ENCODE data around the gene CENATAC. TPM values are rescaled to one million over a fixed set of nuclear protein-coding genes. Genes with fewer than 3 reads are reported as not detected.

CENATAC gene
- total RNA-seq, 2 donors from 2014 or later = 11.9 to 19.0 TPM

DNA sequence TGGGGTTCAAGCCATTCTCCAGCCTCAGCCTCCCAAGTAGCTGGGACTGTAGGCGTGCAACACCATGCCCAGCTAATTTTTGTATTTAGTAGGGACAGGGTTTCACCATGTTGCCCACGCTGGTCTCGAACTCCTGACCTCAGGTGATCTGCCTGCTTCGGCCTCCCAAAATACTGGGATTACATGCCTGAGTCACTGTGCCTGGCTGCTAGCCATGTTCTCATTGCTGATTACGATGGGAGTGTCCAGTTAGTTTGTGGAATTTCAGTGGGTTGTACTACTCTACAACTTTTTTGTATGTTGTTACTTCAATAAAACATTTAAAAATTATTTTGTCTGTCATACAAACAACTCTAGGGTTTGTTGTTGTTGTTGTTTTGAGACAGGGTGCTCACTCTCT lies 64.8 kb downstream of the CENATAC start:
- no peaks in the 10 kb centered on the region for H3K9me3 ChIP-seq
- intact Hi-C loops (cut with DNase I) = no loop called here
- H3K4me1 ChIP-seq = no peaks in the 10 kb centered on the region
- DNase-seq = peak; percentile 36
- no peaks in the 10 kb centered on the region for H3K36me3 ChIP-seq
- H3K4me3 ChIP-seq = no peak overlapping the region
- no peak for TF ChIP-seq CTCF (IDR thresholded peaks at IDR 0.05)
- H3K27me3 ChIP-seq = no peaks in the 10 kb centered on the region
- no peak overlapping the region for H3K27ac ChIP-seq
- H3K9ac ChIP-seq (ENCODE audit: low read depth in 2 of 2, low read length in 2 of 2) = no peak overlapping the region

DNA sequence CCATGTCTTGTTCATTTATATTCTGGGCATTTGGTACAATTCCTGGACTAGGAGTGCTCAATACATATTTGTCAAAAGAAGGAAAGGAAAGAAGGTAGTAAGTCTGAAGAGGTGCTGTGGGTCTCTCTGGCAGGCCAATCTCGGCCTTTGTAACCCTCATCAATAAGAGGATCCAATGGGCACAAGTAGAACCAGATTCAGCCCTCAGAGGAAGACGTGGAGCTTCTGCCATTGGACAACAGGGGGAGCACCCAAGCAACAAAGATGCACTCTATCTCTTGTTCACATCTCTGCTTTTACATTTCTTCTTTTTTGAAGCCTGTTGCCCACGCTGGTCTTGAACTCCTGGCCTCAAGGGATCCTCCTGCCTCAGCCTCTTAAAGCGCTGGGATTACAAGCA lies 67.4 kb downstream of the CENATAC start:
- no peaks in the 10 kb centered on the region for H3K27me3 ChIP-seq
- no peaks in the 10 kb centered on the region for H3K9me3 ChIP-seq
- no peak for DNase-seq
- H3K4me3 ChIP-seq = no peak overlapping the region
- TF ChIP-seq CTCF (IDR thresholded peaks at IDR 0.05) = no peak
- no peak overlapping the region for H3K27ac ChIP-seq
- no peaks in the 10 kb centered on the region for H3K36me3 ChIP-seq
- H3K9ac ChIP-seq (ENCODE audit: low read depth in 2 of 2, low read length in 2 of 2) = no peak overlapping the region
- intact Hi-C loops (cut with DNase I) = no loop called here
- H3K4me1 ChIP-seq = no peaks in the 10 kb centered on the region

Small RNAs within 50 kb of the gene (microRNA-seq; reads per million reads assigned to microRNA genes)
- not detected for gene MIR3656

Other genes starting within 250 kb of the CENATAC start
- gene DDX6, start 207.0 kb upstream of the CENATAC start, total RNA-seq = 100 to 1,000 TPM in 1 of 2 donors, 10 to 100 TPM in 1; 79.0 to 108 TPM
- gene CXCR5, start 114.2 kb upstream of the CENATAC start, total RNA-seq = under 1 TPM; 0.05 to 0.19 TPM
- gene BCL9L, start 72.2 kb upstream of the CENATAC start, total RNA-seq = 10 to 100 TPM; 31.4 to 37.4 TPM
- not detected for gene UPK2, start 41.8 kb upstream of the CENATAC start, total RNA-seq
- gene FOXR1, start 26.4 kb upstream of the CENATAC start, total RNA-seq = not detected
- gene RPS25, start 20.2 kb downstream of the CENATAC start, total RNA-seq = 100 to 1,000 TPM; 710 to 758 TPM
- gene TRAPPC4, start 20.6 kb downstream of the CENATAC start, total RNA-seq = 10 to 100 TPM; 72.6 to 73.2 TPM
- 10 to 100 TPM; 48.9 to 56.4 TPM for gene SLC37A4, start 32.7 kb downstream of the CENATAC start, total RNA-seq
- gene HYOU1, start 59.1 kb downstream of the CENATAC start, total RNA-seq = 100 to 1,000 TPM; 120 to 273 TPM
- 10 to 100 TPM; 23.0 to 24.1 TPM for gene VPS11, start 69.7 kb downstream of the CENATAC start, total RNA-seq
- gene HMBS, start 86.7 kb downstream of the CENATAC start, total RNA-seq = 10 to 100 TPM; 18.7 to 50.5 TPM
- 100 to 1,000 TPM in 1 of 2 donors, 10 to 100 TPM in 1; 39.4 to 104 TPM for gene DPAGT1, start 103.7 kb downstream of the CENATAC start, total RNA-seq
- 10 to 100 TPM; 20.6 to 27.9 TPM for gene C2CD2L, start 109.2 kb downstream of the CENATAC start, total RNA-seq
- gene HINFP, start 123.4 kb downstream of the CENATAC start, total RNA-seq = 10 to 100 TPM; 31.9 to 33.3 TPM
- gene ABCG4, start 150.9 kb downstream of the CENATAC start, total RNA-seq = under 1 TPM; 0.05 to 0.22 TPM
- gene NLRX1, start 170.6 kb downstream of the CENATAC start, total RNA-seq = 10 to 100 TPM; 16.5 to 17.1 TPM
- 10 to 100 TPM; 52.3 to 72.7 TPM for gene NHERF4, start 187.3 kb downstream of the CENATAC start, total RNA-seq
- gene CBL, start 208.2 kb downstream of the CENATAC start, total RNA-seq = 10 to 100 TPM; 10.8 to 16.4 TPM

Measured in colonic mucosa (tissue), 4 donors.